ENCODE measurements around the gene THAP9.
"Not testable (repeated sequence)": the region's sequence is repeated elsewhere in the genome, so short reads cannot be mapped to it uniquely, and the experiment has no call there.

Gene THAP9

DNA sequence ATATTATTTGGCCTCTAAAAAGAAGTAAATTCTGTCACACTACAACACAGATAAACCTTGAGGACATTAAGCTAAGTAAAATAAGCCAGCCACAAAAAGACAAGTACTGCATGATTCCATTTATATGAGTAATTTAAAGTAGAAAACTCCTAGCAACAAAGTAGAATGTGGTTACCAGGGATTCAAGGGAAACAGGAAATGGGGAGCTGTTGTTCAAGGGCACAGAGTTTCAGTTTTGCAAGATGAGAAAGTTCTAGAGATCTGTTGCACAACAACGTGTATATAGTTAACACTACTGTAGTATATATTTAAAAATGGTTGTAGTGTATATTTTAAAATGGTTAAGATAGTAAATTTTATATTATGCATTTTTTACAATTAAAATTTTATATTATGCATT lies 34.9 kb upstream of the THAP9 start:
- Histone ChIP-seq H2AFZ (ENCODE audit: low read depth, low read length, severe bottlenecking) (no peak overlapping the region), H3K27ac (ENCODE audit: low read depth, low read length) (no peak overlapping the region), H3F3A (ENCODE audit: insufficient read depth) (no peaks in the 10 kb centered on the region), H3K27me3 (ENCODE audit: low read length) (no peaks in the 10 kb centered on the region), H3K4me2 (ENCODE audit: low read depth, low read length, poor library complexity, severe bottlenecking) (no peak overlapping the region), H3K4me3 (ENCODE audit: insufficient read depth, low read length, poor library complexity, severe bottlenecking) (no peak overlapping the region), H3K79me2 (ENCODE audit: insufficient read depth, low read length) (no peaks in the 10 kb centered on the region), H4K20me1 (ENCODE audit: low read depth, low read length) (no peaks in the 10 kb centered on the region), H3K9me2 (replicated peaks; ENCODE audit: insufficient read depth, low read length) (no peaks in the 10 kb centered on the region), H3K9ac (ENCODE audit: low read length) (no peak overlapping the region), H3K36me3 (ENCODE audit: low read length) (peaks cover 7% of the 10 kb centered on the region; the same call in 1 of the 2 replicates), H3K9me3 (ENCODE audit: insufficient read depth, low read length) (no peaks in the 10 kb centered on the region)
- no peak for TF ChIP-seq EZH2phosphoT487 (conservative IDR thresholded peaks at IDR 0.05; ENCODE audit: low read length)
- TF ChIP-seq, protein P1, sequence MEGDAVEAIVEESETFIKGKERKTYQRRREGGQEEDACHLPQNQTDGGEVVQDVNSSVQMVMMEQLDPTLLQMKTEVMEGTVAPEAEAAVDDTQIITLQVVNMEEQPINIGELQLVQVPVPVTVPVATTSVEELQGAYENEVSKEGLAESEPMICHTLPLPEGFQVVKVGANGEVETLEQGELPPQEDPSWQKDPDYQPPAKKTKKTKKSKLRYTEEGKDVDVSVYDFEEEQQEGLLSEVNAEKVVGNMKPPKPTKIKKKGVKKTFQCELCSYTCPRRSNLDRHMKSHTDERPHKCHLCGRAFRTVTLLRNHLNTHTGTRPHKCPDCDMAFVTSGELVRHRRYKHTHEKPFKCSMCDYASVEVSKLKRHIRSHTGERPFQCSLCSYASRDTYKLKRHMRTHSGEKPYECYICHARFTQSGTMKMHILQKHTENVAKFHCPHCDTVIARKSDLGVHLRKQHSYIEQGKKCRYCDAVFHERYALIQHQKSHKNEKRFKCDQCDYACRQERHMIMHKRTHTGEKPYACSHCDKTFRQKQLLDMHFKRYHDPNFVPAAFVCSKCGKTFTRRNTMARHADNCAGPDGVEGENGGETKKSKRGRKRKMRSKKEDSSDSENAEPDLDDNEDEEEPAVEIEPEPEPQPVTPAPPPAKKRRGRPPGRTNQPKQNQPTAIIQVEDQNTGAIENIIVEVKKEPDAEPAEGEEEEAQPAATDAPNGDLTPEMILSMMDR (IDR thresholded peaks at IDR 0.05; ENCODE audit: insufficient read depth, low read length, poor library complexity, severe bottlenecking) = no peak

DNA sequence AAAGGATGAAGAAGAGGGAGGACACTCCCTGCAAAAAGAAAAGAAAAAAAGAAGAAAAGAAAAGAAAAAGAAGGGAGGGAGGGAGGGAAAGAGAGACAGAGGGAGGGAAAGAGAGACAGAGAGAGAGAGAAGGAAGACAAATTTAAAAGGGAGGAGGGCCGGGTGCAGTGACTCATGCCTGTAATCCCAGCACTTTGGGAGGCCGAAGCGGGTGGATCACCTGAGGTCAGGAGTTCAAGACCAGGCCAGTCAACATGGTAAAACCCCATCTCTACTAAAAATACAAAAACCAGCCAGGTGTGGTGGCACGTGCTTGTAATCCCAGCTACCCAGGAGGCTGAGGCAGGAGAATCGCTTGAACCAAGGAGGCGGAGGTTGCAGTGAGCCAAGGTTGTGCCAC lies 34.5 kb upstream of the THAP9 start:
- H3K27ac ChIP-seq (ENCODE audit: low read depth, low read length); H3K36me3 ChIP-seq (ENCODE audit: low read length); H4K20me1 ChIP-seq (ENCODE audit: low read depth, low read length); H3K27me3 ChIP-seq (ENCODE audit: low read length); H3K4me2 ChIP-seq (ENCODE audit: low read depth, low read length, poor library complexity, severe bottlenecking); H3K9me2 ChIP-seq (replicated peaks; ENCODE audit: insufficient read depth, low read length); H2AFZ ChIP-seq (ENCODE audit: low read depth, low read length, severe bottlenecking); H3K79me2 ChIP-seq (ENCODE audit: insufficient read depth, low read length); H3F3A ChIP-seq (ENCODE audit: insufficient read depth); H3K9me3 ChIP-seq (ENCODE audit: insufficient read depth, low read length); H3K4me3 ChIP-seq (ENCODE audit: insufficient read depth, low read length, poor library complexity, severe bottlenecking); H3K9ac ChIP-seq (ENCODE audit: low read length): not testable (repeated sequence)

DNA sequence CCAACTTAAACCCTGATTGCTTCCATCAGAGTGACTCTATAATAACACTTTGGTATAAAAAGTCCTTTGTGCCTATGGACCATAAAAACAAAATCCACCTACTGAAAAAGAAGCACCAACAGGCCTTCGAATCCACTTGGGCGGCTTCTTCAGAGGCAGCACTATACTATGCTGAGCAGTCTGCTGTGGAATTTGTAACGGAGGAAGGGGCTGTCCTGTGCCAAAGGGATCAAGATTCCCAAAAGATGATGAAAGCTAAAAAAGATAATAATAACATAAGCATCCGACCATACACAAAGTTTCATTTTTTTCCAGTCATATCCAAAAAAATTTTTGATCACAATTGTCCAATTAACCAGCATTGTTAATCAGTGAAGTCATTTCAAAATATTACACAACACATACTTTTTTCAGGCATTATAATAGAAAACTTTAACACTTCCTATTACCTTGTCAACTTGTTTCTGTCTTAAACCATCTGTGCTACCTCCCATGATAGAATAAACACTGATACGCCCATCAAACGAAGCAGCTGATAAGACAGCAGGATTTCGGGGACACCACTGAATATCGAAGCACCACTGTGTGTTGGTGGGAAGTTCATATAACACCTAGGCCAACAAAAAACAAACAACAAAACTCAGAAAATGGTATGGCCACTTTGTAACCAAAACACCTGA lies 33.7 kb upstream of the THAP9 start:
- Histone ChIP-seq H3K27me3 (ENCODE audit: low read length) (no peaks in the 10 kb centered on the region), H3K36me3 (ENCODE audit: low read length) (peaks cover 7% of the 10 kb centered on the region; the same call in 1 of the 2 replicates), H3K9me3 (ENCODE audit: insufficient read depth, low read length) (no peaks in the 10 kb centered on the region), H3K4me2 (ENCODE audit: low read depth, low read length, poor library complexity, severe bottlenecking) (no peak overlapping the region), H2AFZ (ENCODE audit: low read depth, low read length, severe bottlenecking) (no peak overlapping the region), H3K9me2 (replicated peaks; ENCODE audit: insufficient read depth, low read length) (no peaks in the 10 kb centered on the region), H3K79me2 (ENCODE audit: insufficient read depth, low read length) (no peaks in the 10 kb centered on the region), H3F3A (ENCODE audit: insufficient read depth) (no peaks in the 10 kb centered on the region), H3K4me3 (ENCODE audit: insufficient read depth, low read length, poor library complexity, severe bottlenecking) (no peak overlapping the region), H4K20me1 (ENCODE audit: low read depth, low read length) (no peaks in the 10 kb centered on the region), H3K9ac (ENCODE audit: low read length) (no peak overlapping the region), H3K27ac (ENCODE audit: low read depth, low read length) (no peak overlapping the region)
- no peak for TF ChIP-seq EZH2phosphoT487 (conservative IDR thresholded peaks at IDR 0.05; ENCODE audit: low read length)
- TF ChIP-seq, protein P1 (IDR thresholded peaks at IDR 0.05; ENCODE audit: insufficient read depth, low read length, poor library complexity, severe bottlenecking) = no peak

DNA sequence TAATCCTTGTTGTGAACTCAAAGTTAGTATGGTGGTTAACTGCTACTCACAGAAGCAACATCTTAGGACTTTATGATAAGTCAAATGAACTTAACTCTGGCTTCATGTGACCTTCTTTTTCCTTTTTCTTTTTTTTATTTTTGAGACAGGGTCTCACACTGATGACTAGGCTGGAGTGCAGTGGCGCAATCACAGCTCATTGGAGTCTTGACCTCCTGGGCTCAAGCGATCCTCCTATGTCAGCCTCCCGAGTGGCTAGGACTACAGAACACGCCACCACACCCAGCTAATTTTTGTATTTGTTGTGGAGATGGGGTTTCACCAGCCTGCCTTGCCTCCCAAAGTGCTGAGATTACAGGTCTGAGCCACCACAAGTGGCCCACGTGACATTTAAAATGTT lies 32.0 kb upstream of the THAP9 start:
- H3F3A ChIP-seq (ENCODE audit: insufficient read depth) = no peaks in the 10 kb centered on the region
- H2AFZ ChIP-seq (ENCODE audit: low read depth, low read length, severe bottlenecking) = no peak overlapping the region
- no peaks in the 10 kb centered on the region for H4K20me1 ChIP-seq (ENCODE audit: low read depth, low read length)
- no peaks in the 10 kb centered on the region; the same call in 1 of the 2 replicates for H3K36me3 ChIP-seq (ENCODE audit: low read length)
- no peaks in the 10 kb centered on the region for H3K79me2 ChIP-seq (ENCODE audit: insufficient read depth, low read length)
- H3K4me2 ChIP-seq (ENCODE audit: low read depth, low read length, poor library complexity, severe bottlenecking) = no peak overlapping the region
- no peak overlapping the region for H3K27ac ChIP-seq (ENCODE audit: low read depth, low read length)
- H3K4me3 ChIP-seq (ENCODE audit: insufficient read depth, low read length, poor library complexity, severe bottlenecking) = no peak overlapping the region
- H3K9me3 ChIP-seq (ENCODE audit: insufficient read depth, low read length) = no peaks in the 10 kb centered on the region
- no peak overlapping the region for H3K9ac ChIP-seq (ENCODE audit: low read length)
- TF ChIP-seq, protein P1 (IDR thresholded peaks at IDR 0.05; ENCODE audit: insufficient read depth, low read length, poor library complexity, severe bottlenecking) = no peak
- TF ChIP-seq EZH2phosphoT487 (conservative IDR thresholded peaks at IDR 0.05; ENCODE audit: low read length) = no peak
- no peaks in the 10 kb centered on the region for H3K27me3 ChIP-seq (ENCODE audit: low read length)
- H3K9me2 ChIP-seq (replicated peaks; ENCODE audit: insufficient read depth, low read length) = no peaks in the 10 kb centered on the region

Measured in SU-DHL-6 (cell line).